GM21367 (cell line): Measurements from ENCODE around the gene THAP6.
A peak's percentile ranks its signal among the peaks of the same experiment; 100 is the strongest.
"Not testable (repeated sequence)": the region's sequence is repeated elsewhere in the genome, so short reads cannot be mapped to it uniquely, and the experiment has no call there.

Source experiments
- ATAC-seq: cut with Tn5 transposase; IDR thresholded peaks from one replicate; pipeline ENCODE4 v1.9.1; 2021; ENCODE audit not compliant: unreplicated experiment

The THAP6 gene

GRCh38 chr4:75514131-75514948 is at the start of gene THAP6, which contains the start of gene RCHY1:
THAP6 (plus strand) TSS chr4:75514473; CDS start chr4:75515453, 980 bp downstream.
RCHY1 (minus strand) TSS chr4:75514403; CDS start chr4:75514286, 117 bp downstream.
- peak; percentile 89 for ATAC-seq

- no peak for ATAC-seq
Observed at GRCh38 chr4:75469896-75470295, 44.4 kb upstream of the THAP6 start.

- no peak for ATAC-seq
Observed at GRCh38 chr4:75470738-75471137, 43.5 kb upstream of the THAP6 start.

GRCh38 chr4:75477201-75477600 is 37.1 kb upstream of the THAP6 start:
- ATAC-seq, result no peak

GRCh38 chr4:75484190-75484589 is 30.1 kb upstream of the THAP6 start:
- no peak for ATAC-seq

GRCh38 chr4:75490155-75490554 is 24.1 kb upstream of the THAP6 start:
- no peak for ATAC-seq

GRCh38 chr4:75494563-75494962 is 19.7 kb upstream of the THAP6 start:
- no peak for ATAC-seq

- no peak for ATAC-seq
Observed at GRCh38 chr4:75495476-75495875, 18.8 kb upstream of the THAP6 start.

- ATAC-seq, result no peak
Observed at GRCh38 chr4:75496406-75496805, 17.9 kb upstream of the THAP6 start.

- ATAC-seq, result no peak
Observed at GRCh38 chr4:75497133-75497532, 17.1 kb upstream of the THAP6 start.

- no peak for ATAC-seq
Observed at GRCh38 chr4:75498041-75498440, 16.2 kb upstream of the THAP6 start.

- ATAC-seq, result no peak
Observed at GRCh38 chr4:75499900-75500299, 14.4 kb upstream of the THAP6 start.

GRCh38 chr4:75502671-75503070 is 11.6 kb upstream of the THAP6 start:
- no peak for ATAC-seq

GRCh38 chr4:75505630-75506029 is 8.6 kb upstream of the THAP6 start:
- no peak for ATAC-seq

- ATAC-seq, result not testable (repeated sequence)
Observed at GRCh38 chr4:75509592-75509991, 4.7 kb upstream of the THAP6 start.

- ATAC-seq, result no peak
Observed at GRCh38 chr4:75511841-75512240, 2.4 kb upstream of the THAP6 start.

- no peak for ATAC-seq
Observed at GRCh38 chr4:75512386-75513211, 1.7 kb upstream of the THAP6 start.

- no peak for ATAC-seq
Observed at GRCh38 chr4:75513526-75514130, 645 bp upstream of the THAP6 start.

- no peak for ATAC-seq
Observed at GRCh38 chr4:75514949-75515612, 808 bp downstream of the THAP6 start.

GRCh38 chr4:75516144-75516543 is 1.9 kb downstream of the THAP6 start:
- ATAC-seq, result no peak

- ATAC-seq, result not testable (repeated sequence)
Observed at GRCh38 chr4:75519452-75519851, 5.2 kb downstream of the THAP6 start.
